K562 (cell line): ENCODE data around the gene TYMP. TPM values are rescaled to one million over a fixed set of nuclear protein-coding genes. Genes with fewer than 3 reads are reported as not detected.

Source experiments
- CBX2 ChIP-seq: fragments of 200-600 bp; sonication (generic); IDR thresholded peaks from one replicate; pipeline ENCODE4 v1.6.1; 2012; ENCODE audit warnings: mild to moderate bottlenecking, low read length, inconsistent platforms; ENCODE audit not compliant: insufficient read depth, poor library complexity, severe bottlenecking
- EGR1 ChIP-seq: fragments of 450-650 bp; conservative IDR thresholded peaks from 2 replicates; pipeline ENCODE4 v1.6.1; 2017; ENCODE audit warnings: mild to moderate bottlenecking
- JUN ChIP-seq, 2 experiments: sonication (generic) in 1 of 2; formaldehyde crosslinking in 1 of 2; IDR thresholded peaks; 2 replicates each; pipeline versions ENCODE4 v1.6.1 to v1.8.0; 2012 to 2022; ENCODE audit warnings: borderline replicate concordance in 2 of 2, mild to moderate bottlenecking in 2 of 2, improper control_type of control experiment in 1 of 2, low read depth in 1 of 2, low read length in 1 of 2, missing genetic modification reagents in 1 of 2
- POLR2G ChIP-seq: fragments of 200-400 bp; formaldehyde crosslinking; IDR thresholded peaks from 2 replicates; pipeline ENCODE4 v1.6.1; 2017; ENCODE audit warnings: low read depth, mild to moderate bottlenecking, antibody characterized with exemption, low read length, moderate library complexity
- PTBP1 ChIP-seq: fragments of 200-400 bp; formaldehyde crosslinking; IDR thresholded peaks from 2 replicates; pipeline ENCODE4 v1.6.1; 2017; ENCODE audit warnings: low read depth, low read length
- SAFB ChIP-seq: fragments of 200-400 bp; formaldehyde crosslinking; IDR thresholded peaks from 2 replicates; pipeline ENCODE4 v1.6.1; 2017; ENCODE audit warnings: low read depth, low read length, borderline replicate concordance
- TARDBP ChIP-seq: fragments of 450-650 bp; IDR thresholded peaks from 2 replicates; pipeline ENCODE4 v1.6.1; 2016
- ZBTB7A ChIP-seq: IDR thresholded peaks from 2 replicates; pipeline ENCODE4 v1.6.1; 2011; ENCODE audit warnings: low read depth, mild to moderate bottlenecking, low read length, moderate library complexity, borderline replicate concordance; ENCODE audit not compliant: control insufficient read depth
- ZNF263 ChIP-seq: sonication (generic); formaldehyde crosslinking; IDR thresholded peaks from 2 replicates; pipeline ENCODE4 v1.8.0; 2022; ENCODE audit warnings: mild to moderate bottlenecking, missing genetic modification reagents, borderline replicate concordance
- polyA plus RNA-seq, 8 experiments: library from polyadenylated mRNA; depleted of rRNA in 4 of 8; stranded (reverse) in 5 of 8; unstranded in 3 of 8; fragments of >200 nt; fragmentation: Nextera tagmentation in 2 of 8; fragmentation: Illumina TruSeq in 1 of 8; extraction: Ambion mirVana in 2 of 8; extraction: Trizol in 1 of 8; gene quantifications; 2 replicates each; pipeline versions ENCODE4 v1.2.1 to v1.2.3, GENCODE V29; 2011 to 2014; ENCODE audit warnings: inconsistent platforms in 1 of 8, missing spikeins in 1 of 8
- total RNA-seq, 7 experiments: library from RNA; depleted of rRNA in 6 of 7; stranded (reverse); fragments of >200 nt in 6 of 7; fragmentation: Illumina TruSeq in 2 of 7; extraction: Trizol in 2 of 7; gene quantifications; 2 replicates each; pipeline versions ENCODE4 v1.2.1 to v1.2.3, GENCODE V29; 2011 to 2021; ENCODE audit warnings: low replicate concordance in 1 of 7
- TF ChIP-seq, protein P1 (sequence below): fragments of 200-600 bp; sonication (generic); IDR thresholded peaks from one replicate; pipeline ENCODE4 v1.6.1; 2012; ENCODE audit warnings: mild to moderate bottlenecking, low read depth, low read length, inconsistent platforms
- TF ChIP-seq, protein P2 (sequence below): fragments of 250-450 bp; sonication (Bioruptor Pico); IDR thresholded peaks from 2 replicates; pipeline ENCODE4 v1.8.0; 2021; ENCODE audit warnings: borderline replicate concordance, mild to moderate bottlenecking, moderate library complexity; ENCODE audit not compliant: poor library complexity, severe bottlenecking
- TF ChIP-seq, protein P3 (sequence below), 2 experiments: fragments of 450-650 bp in 1 of 2; sonication (generic) in 1 of 2; formaldehyde crosslinking in 1 of 2; IDR thresholded peaks in 1 of 2; conservative IDR thresholded peaks in 1 of 2; 2 replicates each; pipeline versions ENCODE4 v1.6.1 to v1.8.1; 2016 to 2023; ENCODE audit warnings: mild to moderate bottlenecking in 2 of 2, moderate library complexity in 2 of 2, inconsistent platforms in 1 of 2, missing genetic modification reagents in 1 of 2

The TYMP gene
- total and polyA plus RNA-seq, 9 of the 15 experiments (the other 6 are each of a cell fraction or from before 2014, with no cell fraction given): 0.03 to 4.0 (median 2.4) TPM; not detected in 4

DNA sequence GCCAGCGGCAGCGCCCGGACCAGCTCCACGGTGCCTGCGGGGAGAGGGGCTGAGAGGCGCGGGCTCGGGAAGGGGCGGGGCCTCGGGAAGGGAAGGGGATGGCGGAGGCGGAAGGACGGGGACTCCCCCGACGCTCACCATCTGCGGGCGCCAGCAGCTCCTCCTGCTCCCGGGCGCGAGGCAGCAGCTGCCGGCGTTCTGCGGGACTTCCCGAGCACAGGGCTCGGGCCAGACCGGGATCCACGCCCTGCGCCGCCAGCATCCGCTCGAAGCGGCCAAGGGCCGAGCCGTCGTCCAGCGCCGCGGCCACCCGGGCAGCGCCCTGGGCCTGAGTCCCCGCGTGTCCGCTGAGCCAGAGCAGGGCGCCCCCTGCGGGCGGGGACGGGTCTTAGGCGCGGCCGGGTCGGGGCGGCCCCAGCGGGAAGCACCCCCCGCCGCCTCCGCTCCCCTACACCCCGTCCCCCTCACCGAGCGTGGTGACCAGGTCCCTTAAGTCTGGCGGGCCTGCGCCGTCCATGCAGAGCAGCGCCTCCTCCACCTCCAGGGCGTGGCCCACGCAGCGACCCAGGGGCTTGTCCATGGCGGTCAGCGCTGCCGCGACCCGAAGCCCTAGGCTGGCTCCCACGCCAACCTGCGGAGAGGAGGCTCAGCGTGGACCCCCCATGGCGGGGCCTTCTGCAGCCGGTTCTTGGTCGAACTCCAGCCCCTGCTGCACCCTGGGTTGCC is 3.5 kb downstream of the TYMP start (continued):
- TF ChIP-seq, protein P1, sequence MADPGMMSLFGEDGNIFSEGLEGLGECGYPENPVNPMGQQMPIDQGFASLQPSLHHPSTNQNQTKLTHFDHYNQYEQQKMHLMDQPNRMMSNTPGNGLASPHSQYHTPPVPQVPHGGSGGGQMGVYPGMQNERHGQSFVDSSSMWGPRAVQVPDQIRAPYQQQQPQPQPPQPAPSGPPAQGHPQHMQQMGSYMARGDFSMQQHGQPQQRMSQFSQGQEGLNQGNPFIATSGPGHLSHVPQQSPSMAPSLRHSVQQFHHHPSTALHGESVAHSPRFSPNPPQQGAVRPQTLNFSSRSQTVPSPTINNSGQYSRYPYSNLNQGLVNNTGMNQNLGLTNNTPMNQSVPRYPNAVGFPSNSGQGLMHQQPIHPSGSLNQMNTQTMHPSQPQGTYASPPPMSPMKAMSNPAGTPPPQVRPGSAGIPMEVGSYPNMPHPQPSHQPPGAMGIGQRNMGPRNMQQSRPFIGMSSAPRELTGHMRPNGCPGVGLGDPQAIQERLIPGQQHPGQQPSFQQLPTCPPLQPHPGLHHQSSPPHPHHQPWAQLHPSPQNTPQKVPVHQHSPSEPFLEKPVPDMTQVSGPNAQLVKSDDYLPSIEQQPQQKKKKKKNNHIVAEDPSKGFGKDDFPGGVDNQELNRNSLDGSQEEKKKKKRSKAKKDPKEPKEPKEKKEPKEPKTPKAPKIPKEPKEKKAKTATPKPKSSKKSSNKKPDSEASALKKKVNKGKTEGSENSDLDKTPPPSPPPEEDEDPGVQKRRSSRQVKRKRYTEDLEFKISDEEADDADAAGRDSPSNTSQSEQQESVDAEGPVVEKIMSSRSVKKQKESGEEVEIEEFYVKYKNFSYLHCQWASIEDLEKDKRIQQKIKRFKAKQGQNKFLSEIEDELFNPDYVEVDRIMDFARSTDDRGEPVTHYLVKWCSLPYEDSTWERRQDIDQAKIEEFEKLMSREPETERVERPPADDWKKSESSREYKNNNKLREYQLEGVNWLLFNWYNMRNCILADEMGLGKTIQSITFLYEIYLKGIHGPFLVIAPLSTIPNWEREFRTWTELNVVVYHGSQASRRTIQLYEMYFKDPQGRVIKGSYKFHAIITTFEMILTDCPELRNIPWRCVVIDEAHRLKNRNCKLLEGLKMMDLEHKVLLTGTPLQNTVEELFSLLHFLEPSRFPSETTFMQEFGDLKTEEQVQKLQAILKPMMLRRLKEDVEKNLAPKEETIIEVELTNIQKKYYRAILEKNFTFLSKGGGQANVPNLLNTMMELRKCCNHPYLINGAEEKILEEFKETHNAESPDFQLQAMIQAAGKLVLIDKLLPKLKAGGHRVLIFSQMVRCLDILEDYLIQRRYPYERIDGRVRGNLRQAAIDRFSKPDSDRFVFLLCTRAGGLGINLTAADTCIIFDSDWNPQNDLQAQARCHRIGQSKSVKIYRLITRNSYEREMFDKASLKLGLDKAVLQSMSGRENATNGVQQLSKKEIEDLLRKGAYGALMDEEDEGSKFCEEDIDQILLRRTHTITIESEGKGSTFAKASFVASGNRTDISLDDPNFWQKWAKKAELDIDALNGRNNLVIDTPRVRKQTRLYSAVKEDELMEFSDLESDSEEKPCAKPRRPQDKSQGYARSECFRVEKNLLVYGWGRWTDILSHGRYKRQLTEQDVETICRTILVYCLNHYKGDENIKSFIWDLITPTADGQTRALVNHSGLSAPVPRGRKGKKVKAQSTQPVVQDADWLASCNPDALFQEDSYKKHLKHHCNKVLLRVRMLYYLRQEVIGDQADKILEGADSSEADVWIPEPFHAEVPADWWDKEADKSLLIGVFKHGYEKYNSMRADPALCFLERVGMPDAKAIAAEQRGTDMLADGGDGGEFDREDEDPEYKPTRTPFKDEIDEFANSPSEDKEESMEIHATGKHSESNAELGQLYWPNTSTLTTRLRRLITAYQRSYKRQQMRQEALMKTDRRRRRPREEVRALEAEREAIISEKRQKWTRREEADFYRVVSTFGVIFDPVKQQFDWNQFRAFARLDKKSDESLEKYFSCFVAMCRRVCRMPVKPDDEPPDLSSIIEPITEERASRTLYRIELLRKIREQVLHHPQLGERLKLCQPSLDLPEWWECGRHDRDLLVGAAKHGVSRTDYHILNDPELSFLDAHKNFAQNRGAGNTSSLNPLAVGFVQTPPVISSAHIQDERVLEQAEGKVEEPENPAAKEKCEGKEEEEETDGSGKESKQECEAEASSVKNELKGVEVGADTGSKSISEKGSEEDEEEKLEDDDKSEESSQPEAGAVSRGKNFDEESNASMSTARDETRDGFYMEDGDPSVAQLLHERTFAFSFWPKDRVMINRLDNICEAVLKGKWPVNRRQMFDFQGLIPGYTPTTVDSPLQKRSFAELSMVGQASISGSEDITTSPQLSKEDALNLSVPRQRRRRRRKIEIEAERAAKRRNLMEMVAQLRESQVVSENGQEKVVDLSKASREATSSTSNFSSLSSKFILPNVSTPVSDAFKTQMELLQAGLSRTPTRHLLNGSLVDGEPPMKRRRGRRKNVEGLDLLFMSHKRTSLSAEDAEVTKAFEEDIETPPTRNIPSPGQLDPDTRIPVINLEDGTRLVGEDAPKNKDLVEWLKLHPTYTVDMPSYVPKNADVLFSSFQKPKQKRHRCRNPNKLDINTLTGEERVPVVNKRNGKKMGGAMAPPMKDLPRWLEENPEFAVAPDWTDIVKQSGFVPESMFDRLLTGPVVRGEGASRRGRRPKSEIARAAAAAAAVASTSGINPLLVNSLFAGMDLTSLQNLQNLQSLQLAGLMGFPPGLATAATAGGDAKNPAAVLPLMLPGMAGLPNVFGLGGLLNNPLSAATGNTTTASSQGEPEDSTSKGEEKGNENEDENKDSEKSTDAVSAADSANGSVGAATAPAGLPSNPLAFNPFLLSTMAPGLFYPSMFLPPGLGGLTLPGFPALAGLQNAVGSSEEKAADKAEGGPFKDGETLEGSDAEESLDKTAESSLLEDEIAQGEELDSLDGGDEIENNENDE: no peak
- TF ChIP-seq ZNF263 (CRISPR knock-in tag): no peak
- TF ChIP-seq, protein P2, sequence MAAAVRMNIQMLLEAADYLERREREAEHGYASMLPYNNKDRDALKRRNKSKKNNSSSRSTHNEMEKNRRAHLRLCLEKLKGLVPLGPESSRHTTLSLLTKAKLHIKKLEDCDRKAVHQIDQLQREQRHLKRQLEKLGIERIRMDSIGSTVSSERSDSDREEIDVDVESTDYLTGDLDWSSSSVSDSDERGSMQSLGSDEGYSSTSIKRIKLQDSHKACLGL (CRISPR knock-in tag): no peak
- no peak for TF ChIP-seq JUN (IDR thresholded peaks at IDR 0.05; ENCODE audit: borderline replicate concordance, low read depth, low read length)
- 0 out of 2 replicates have a peak, but pooled peaks have one; percentile 28 for TF ChIP-seq JUN (CRISPR knock-in tag; IDR thresholded peaks at IDR 0.05; ENCODE audit: borderline replicate concordance)
- peak; percentile 61; the same call in 1 of the 2 replicates for TF ChIP-seq EGR1
- peak; percentile 71 for TF ChIP-seq POLR2G
- peak; percentile 58; the same call in 1 of the 2 replicates for TF ChIP-seq TARDBP
- TF ChIP-seq ZBTB7A: peak; percentile 60; the same call in 1 of the 2 replicates
- TF ChIP-seq CBX2: no peak
- TF ChIP-seq, protein P3, sequence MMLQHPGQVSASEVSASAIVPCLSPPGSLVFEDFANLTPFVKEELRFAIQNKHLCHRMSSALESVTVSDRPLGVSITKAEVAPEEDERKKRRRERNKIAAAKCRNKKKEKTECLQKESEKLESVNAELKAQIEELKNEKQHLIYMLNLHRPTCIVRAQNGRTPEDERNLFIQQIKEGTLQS (IDR thresholded peaks at IDR 0.05): no peak
- TF ChIP-seq, protein P3 (CRISPR knock-in tag; conservative IDR thresholded peaks at IDR 0.05): no peak
- peak; percentile 97 for TF ChIP-seq SAFB
- 0 out of 2 replicates have a peak, but pooled peaks have one; percentile 19 for TF ChIP-seq PTBP1
